RWPE1 (cell line): ENCODE results near the gene SREK1.
A peak's percentile ranks its signal among the peaks of the same experiment; 100 is the strongest.

Source experiments
- CTCF ChIA-PET: fragments of 350-600 bp; sonication (Branson Sonifier 250); formaldehyde crosslinking; extraction: SDS; loops from one replicate; lab custom pipeline; 2021; lab: Yijun Ruan, JAX
- POLR2A ChIA-PET: fragments of 400-600 bp; formaldehyde crosslinking; extraction: SDS; loops from one replicate; lab custom pipeline; 2020; ENCODE audit warnings: antibody characterized with exemption; ENCODE audit not compliant: low non-redundant PET; lab: Yijun Ruan, JAX
- DNase-seq: peaks from one replicate; pipeline ENCODE4 v3.0.0; 2012; ENCODE audit warnings: low spot score
- H3K27ac ChIP-seq: fragments of 450-650 bp; 2 replicates; pipeline ENCODE4 v1.5.1; 2017
- CTCF ChIP-seq: fragments of 450-650 bp; conservative IDR thresholded peaks from 2 replicates; pipeline ENCODE4 v1.5.1; 2017; ENCODE audit warnings: low read depth, mild to moderate bottlenecking

Gene SREK1

GRCh38 chr5:66171349-66172344 lies 27.5 kb downstream of the SREK1 start:
- peak; percentile 51 for DNase-seq
- TF ChIP-seq CTCF: peak; percentile 77
- POLR2A ChIA-PET: no interaction called here
- H3K27ac ChIP-seq: no peak overlapping the region
- CTCF ChIA-PET: interaction anchor here (0.5 to 1.3 kb wide), 9 partner anchors 9 to 1448 kb away, joined by 3 to 6 read pairs (median 4); no protein-coding TSS in a partner anchor

GRCh38 chr5:66174338-66174737 lies 30.2 kb downstream of the SREK1 start:
- POLR2A ChIA-PET: no interaction called here
- no peak for DNase-seq
- H3K27ac ChIP-seq: no peak overlapping the region
- CTCF ChIA-PET: interaction anchor here (0.6 to 1.0 kb wide), 2 partner anchors 10 to 453 kb away, joined by 4 to 5 read pairs; partner anchors contain the start of genes NLN and SGTB
- peak; percentile 35 for TF ChIP-seq CTCF

GRCh38 chr5:66178799-66179198 lies 34.7 kb downstream of the SREK1 start:
- no peak for DNase-seq
- CTCF ChIA-PET: interaction anchor here (0.6 kb wide), 1 partner anchor 45 kb away, joined by 3 read pairs; no protein-coding TSS in a partner anchor
- POLR2A ChIA-PET: no interaction called here

GRCh38 chr5:66179297-66180051 lies 35.4 kb downstream of the SREK1 start:
- DNase-seq: no peak
- H3K27ac ChIP-seq: no peak overlapping the region
- ChIA-PET POLR2A (no interaction called here), CTCF (interaction anchor here (0.6 kb wide), 1 partner anchor 44 kb away, joined by 3 read pairs; no protein-coding TSS in a partner anchor)
- no peak for TF ChIP-seq CTCF

More at GRCh38 chr5:66178799-66179198, 34.7 kb downstream of the SREK1 start:
- no peak overlapping the region for H3K27ac ChIP-seq
- no peak for TF ChIP-seq CTCF

- CTCF ChIA-PET: interaction anchor here (0.5 to 1.9 kb wide), 4 partner anchors 9 to 1846 kb away, joined by 3 to 6 read pairs (median 4); no protein-coding TSS in a partner anchor
- DNase-seq: no peak
- TF ChIP-seq CTCF: no peak
- H3K27ac ChIP-seq: no peak overlapping the region
- POLR2A ChIA-PET: no interaction called here
Measured at GRCh38 chr5:66180282-66181155, 36.4 kb downstream of the SREK1 start.
